Activated CD4-positive, alpha-beta T cell treated with anti-CD3 and anti-CD28 coated beads for 48 hours (primary cell): ENCODE results near the gene GPR55.

Experiments used
- DNase-seq: peaks from one replicate; pipeline ENCODE4 v3.0.0-alpha.2; 2020

GPR55 gene

GRCh38 chr2:230877759-230878598, 47.1 kb downstream of the GPR55 start:
- DNase-seq: peak; percentile 5

- no peak for DNase-seq
Observed at GRCh38 chr2:230877116-230877758, 47.8 kb downstream of the GPR55 start.

- DNase-seq: no peak
Observed at GRCh38 chr2:230875347-230876315, 49.4 kb downstream of the GPR55 start.

- DNase-seq: no peak
Observed at GRCh38 chr2:230874876-230875275, 50.2 kb downstream of the GPR55 start.

GRCh38 chr2:230874456-230874855, 50.6 kb downstream of the GPR55 start:
- DNase-seq: no peak

GRCh38 chr2:230873661-230874401, 51.2 kb downstream of the GPR55 start:
- no peak for DNase-seq

GRCh38 chr2:230872968-230873660, 51.9 kb downstream of the GPR55 start:
- DNase-seq: no peak

- no peak for DNase-seq
Observed at GRCh38 chr2:230872151-230872967, 52.7 kb downstream of the GPR55 start.

- DNase-seq: no peak
Observed at GRCh38 chr2:230871361-230872150, 53.5 kb downstream of the GPR55 start.

GRCh38 chr2:230870544-230871360, 54.3 kb downstream of the GPR55 start:
- no peak for DNase-seq

- no peak for DNase-seq
Observed at GRCh38 chr2:230869914-230870543, 55.0 kb downstream of the GPR55 start.

- no peak for DNase-seq
Observed at GRCh38 chr2:230868947-230869913, 55.8 kb downstream of the GPR55 start.

- no peak for DNase-seq
Observed at GRCh38 chr2:230868161-230868946, 56.7 kb downstream of the GPR55 start.

- DNase-seq: peak; percentile 62
Observed at GRCh38 chr2:230866756-230867523, 58.1 kb downstream of the GPR55 start.
